HepG2 (cell line): ENCODE measurements around the gene GNL2. TPM values are rescaled to one million over a fixed set of nuclear protein-coding genes. Genes with fewer than 3 reads are reported as not detected.

Experiments used
- ARNTL ChIP-seq: sonication (generic); formaldehyde crosslinking; IDR thresholded peaks from 2 replicates; pipeline ENCODE4 v1.4.0; 2020; ENCODE audit warnings: mild to moderate bottlenecking, missing genetic modification reagents
- ELF1 ChIP-seq: sonication (generic); formaldehyde crosslinking; IDR thresholded peaks from 2 replicates; pipeline ENCODE4 v1.4.0; 2020; ENCODE audit warnings: missing genetic modification reagents
- GMEB2 ChIP-seq: IDR thresholded peaks from 2 replicates; pipeline ENCODE4 v1.6.1; 2016; ENCODE audit warnings: missing biosample characterization, missing genetic modification reagents, low read depth
- HNRNPLL ChIP-seq: fragments of 200-400 bp; formaldehyde crosslinking; IDR thresholded peaks from 2 replicates; pipeline ENCODE4 v1.6.1; 2017; ENCODE audit warnings: mild to moderate bottlenecking, low read depth, low read length; ENCODE audit not compliant: poor library complexity, severe bottlenecking
- KAT8 ChIP-seq: IDR thresholded peaks from 2 replicates; pipeline ENCODE4 v1.6.1; 2016; ENCODE audit warnings: missing genetic modification reagents, missing compliant biosample characterization
- KLF11 ChIP-seq: IDR thresholded peaks from 2 replicates; pipeline ENCODE4 v1.6.1; 2016; ENCODE audit warnings: missing compliant biosample characterization
- KMT2B ChIP-seq: IDR thresholded peaks from 2 replicates; pipeline ENCODE4 v1.6.1; 2016; ENCODE audit warnings: missing genetic modification reagents, missing compliant biosample characterization
- MAFG ChIP-seq: sonication (generic); formaldehyde crosslinking; IDR thresholded peaks from 2 replicates; pipeline ENCODE4 v1.5.1; 2020; ENCODE audit warnings: mild to moderate bottlenecking, missing genetic modification reagents
- MLXIP ChIP-seq: sonication (generic); formaldehyde crosslinking; IDR thresholded peaks from 2 replicates; pipeline ENCODE4 v1.9.0; 2021; ENCODE audit warnings: missing genetic modification reagents, borderline replicate concordance
- SALL1 ChIP-seq: sonication (generic); formaldehyde crosslinking; IDR thresholded peaks from 2 replicates; pipeline ENCODE4 v1.8.0; 2022; ENCODE audit warnings: mild to moderate bottlenecking, missing genetic modification reagents
- SRY ChIP-seq: sonication (generic); formaldehyde crosslinking; IDR thresholded peaks from 2 replicates; pipeline ENCODE4 v1.8.0; 2022; ENCODE audit warnings: mild to moderate bottlenecking, missing genetic modification reagents
- TCF7 ChIP-seq: sonication (generic); IDR thresholded peaks from 2 replicates; pipeline ENCODE4 v1.6.1; 2016; ENCODE audit warnings: antibody characterized with exemption, low read depth
- ZNF207 ChIP-seq: fragments of 450-650 bp; IDR thresholded peaks from 2 replicates; pipeline ENCODE4 v1.6.1; 2016; ENCODE audit warnings: antibody characterized with exemption, borderline replicate concordance
- ZNF24 ChIP-seq: fragments of 450-650 bp; IDR thresholded peaks from 2 replicates; pipeline ENCODE4 v1.6.1; 2017; ENCODE audit warnings: antibody characterized with exemption, mild to moderate bottlenecking
- ZNF574 ChIP-seq: sonication (generic); formaldehyde crosslinking; IDR thresholded peaks from 2 replicates; pipeline ENCODE4 v1.4.0; 2020; ENCODE audit warnings: missing genetic modification reagents
- ZNF891 ChIP-seq: sonication (generic); formaldehyde crosslinking; IDR thresholded peaks from 2 replicates; pipeline ENCODE4 v1.5.0; 2020; ENCODE audit warnings: mild to moderate bottlenecking, missing genetic modification reagents
- polyA plus RNA-seq, 8 experiments: library from polyadenylated mRNA; depleted of rRNA in 3 of 8; stranded (reverse) in 7 of 8; unstranded in 1 of 8; fragments of >200 nt; fragmentation: Illumina TruSeq in 4 of 8; extraction: Trizol in 4 of 8; gene quantifications; 2 replicates each; pipeline versions ENCODE4 v1.2.1 to v1.2.3, GENCODE V29; 2011 to 2016; ENCODE audit warnings: low read depth in 4 of 8, missing spikeins in 1 of 8, mixed read lengths in 1 of 8; ENCODE audit not compliant: insufficient read depth in 1 of 8
- total RNA-seq, 5 experiments: library from RNA; depleted of rRNA; stranded (reverse); fragments of >200 nt; fragmentation: Illumina TruSeq; extraction: Trizol; gene quantifications; 2 replicates each; pipeline ENCODE4 v1.2.3, GENCODE V29; 2016; ENCODE audit warnings: low read depth in 1 of 5
- TF ChIP-seq, protein P1 (sequence below): sonication (generic); formaldehyde crosslinking; IDR thresholded peaks from 2 replicates; pipeline ENCODE4 v1.4.0; 2020; ENCODE audit warnings: mild to moderate bottlenecking, low read depth, missing genetic modification reagents
- TF ChIP-seq, protein P2 (sequence below): sonication (generic); formaldehyde crosslinking; conservative IDR thresholded peaks from 2 replicates; pipeline ENCODE4 v1.4.0; 2020; ENCODE audit warnings: missing genetic modification reagents

GNL2 gene
- total and polyA plus RNA-seq, 2 of the 13 experiments (the other 11 are each of a cell fraction or from before 2014, with no cell fraction given), result 32.1 to 72.1 TPM

- TF ChIP-seq, protein P1, sequence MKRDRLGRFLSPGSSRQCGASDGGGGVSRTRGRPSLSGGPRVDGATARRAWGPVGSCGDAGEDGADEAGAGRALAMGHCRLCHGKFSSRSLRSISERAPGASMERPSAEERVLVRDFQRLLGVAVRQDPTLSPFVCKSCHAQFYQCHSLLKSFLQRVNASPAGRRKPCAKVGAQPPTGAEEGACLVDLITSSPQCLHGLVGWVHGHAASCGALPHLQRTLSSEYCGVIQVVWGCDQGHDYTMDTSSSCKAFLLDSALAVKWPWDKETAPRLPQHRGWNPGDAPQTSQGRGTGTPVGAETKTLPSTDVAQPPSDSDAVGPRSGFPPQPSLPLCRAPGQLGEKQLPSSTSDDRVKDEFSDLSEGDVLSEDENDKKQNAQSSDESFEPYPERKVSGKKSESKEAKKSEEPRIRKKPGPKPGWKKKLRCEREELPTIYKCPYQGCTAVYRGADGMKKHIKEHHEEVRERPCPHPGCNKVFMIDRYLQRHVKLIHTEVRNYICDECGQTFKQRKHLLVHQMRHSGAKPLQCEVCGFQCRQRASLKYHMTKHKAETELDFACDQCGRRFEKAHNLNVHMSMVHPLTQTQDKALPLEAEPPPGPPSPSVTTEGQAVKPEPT (CRISPR knock-in tag), result 0 out of 2 replicates have a peak, but pooled peaks have one; percentile 66
- TF ChIP-seq ZNF574 (peak; percentile 79), ZNF207 (no peak), ELF1 (CRISPR knock-in tag) (peak; percentile 65), SALL1 (CRISPR knock-in tag) (peak; percentile 88), KAT8 (CRISPR knock-in tag) (peak; percentile 93), ARNTL (CRISPR knock-in tag) (peak; percentile 78), KMT2B (peak; percentile 86), MLXIP (CRISPR knock-in tag) (0 out of 2 replicates have a peak, but pooled peaks have one; percentile 46), ZNF891 (peak; percentile 81; the same call in 1 of the 2 replicates), TCF7 (no peak), HNRNPLL (peak; percentile 58), KLF11 (CRISPR knock-in tag) (no peak), SRY (peak; percentile 66; the same call in 1 of the 2 replicates), ZNF24 (no peak), MAFG (CRISPR knock-in tag) (no peak), GMEB2 (0 out of 2 replicates have a peak, but pooled peaks have one; percentile 33)
- TF ChIP-seq, protein P2, sequence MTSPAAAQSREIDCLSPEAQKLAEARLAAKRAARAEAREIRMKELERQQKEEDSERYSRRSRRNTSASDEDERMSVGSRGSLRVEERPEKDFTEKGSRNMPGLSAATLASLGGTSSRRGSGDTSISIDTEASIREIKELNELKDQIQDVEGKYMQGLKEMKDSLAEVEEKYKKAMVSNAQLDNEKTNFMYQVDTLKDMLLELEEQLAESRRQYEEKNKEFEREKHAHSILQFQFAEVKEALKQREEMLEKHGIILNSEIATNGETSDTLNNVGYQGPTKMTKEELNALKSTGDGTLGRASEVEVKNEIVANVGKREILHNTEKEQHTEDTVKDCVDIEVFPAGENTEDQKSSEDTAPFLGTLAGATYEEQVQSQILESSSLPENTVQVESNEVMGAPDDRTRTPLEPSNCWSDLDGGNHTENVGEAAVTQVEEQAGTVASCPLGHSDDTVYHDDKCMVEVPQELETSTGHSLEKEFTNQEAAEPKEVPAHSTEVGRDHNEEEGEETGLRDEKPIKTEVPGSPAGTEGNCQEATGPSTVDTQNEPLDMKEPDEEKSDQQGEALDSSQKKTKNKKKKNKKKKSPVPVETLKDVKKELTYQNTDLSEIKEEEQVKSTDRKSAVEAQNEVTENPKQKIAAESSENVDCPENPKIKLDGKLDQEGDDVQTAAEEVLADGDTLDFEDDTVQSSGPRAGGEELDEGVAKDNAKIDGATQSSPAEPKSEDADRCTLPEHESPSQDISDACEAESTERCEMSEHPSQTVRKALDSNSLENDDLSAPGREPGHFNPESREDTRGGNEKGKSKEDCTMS, result no peak
Observed at GRCh38 chr1:37595440-37596181, at the start of gene GNL2 (continued).
